ENCODE results near the gene UBE2R2.
"Not testable (repeated sequence)": the region's sequence is repeated elsewhere in the genome, so short reads cannot be mapped to it uniquely, and the experiment has no call there.

The UBE2R2 gene

DNA sequence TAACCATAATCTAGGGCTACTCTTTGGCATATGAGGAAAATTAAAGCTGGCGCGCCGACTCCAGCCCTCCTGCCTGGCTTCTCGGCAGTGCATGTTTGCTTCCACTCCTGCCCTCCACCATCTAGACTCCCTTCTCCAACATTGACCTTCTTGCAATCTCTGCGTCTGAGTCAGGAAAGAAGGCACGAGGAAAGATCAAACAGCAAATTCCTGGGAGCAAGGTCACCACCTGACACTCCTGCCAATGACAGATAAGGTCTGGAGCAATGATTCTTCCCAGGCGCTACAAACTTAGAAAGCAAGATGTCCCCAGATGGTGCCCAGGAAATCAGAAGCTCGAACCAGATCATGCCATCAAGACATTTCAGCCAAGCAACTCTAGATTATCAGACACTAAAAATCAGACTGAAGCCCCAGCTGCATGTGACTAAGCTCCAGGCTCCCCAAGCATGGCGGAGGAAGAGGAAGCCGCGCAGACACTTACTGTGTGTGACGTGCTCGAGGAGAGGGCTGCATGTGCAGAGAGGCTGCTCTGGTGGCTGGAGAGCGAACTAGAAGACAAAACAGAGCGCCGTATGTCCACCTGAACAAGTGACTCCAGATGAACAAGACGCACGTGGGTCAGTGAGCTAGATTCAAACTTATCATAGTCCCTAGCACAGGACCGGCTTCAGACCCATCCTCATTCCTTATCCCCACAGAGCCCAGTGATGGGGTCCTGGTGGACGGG lies 115.3 kb downstream of the UBE2R2 start:
- DNase-seq = no peak

DNA sequence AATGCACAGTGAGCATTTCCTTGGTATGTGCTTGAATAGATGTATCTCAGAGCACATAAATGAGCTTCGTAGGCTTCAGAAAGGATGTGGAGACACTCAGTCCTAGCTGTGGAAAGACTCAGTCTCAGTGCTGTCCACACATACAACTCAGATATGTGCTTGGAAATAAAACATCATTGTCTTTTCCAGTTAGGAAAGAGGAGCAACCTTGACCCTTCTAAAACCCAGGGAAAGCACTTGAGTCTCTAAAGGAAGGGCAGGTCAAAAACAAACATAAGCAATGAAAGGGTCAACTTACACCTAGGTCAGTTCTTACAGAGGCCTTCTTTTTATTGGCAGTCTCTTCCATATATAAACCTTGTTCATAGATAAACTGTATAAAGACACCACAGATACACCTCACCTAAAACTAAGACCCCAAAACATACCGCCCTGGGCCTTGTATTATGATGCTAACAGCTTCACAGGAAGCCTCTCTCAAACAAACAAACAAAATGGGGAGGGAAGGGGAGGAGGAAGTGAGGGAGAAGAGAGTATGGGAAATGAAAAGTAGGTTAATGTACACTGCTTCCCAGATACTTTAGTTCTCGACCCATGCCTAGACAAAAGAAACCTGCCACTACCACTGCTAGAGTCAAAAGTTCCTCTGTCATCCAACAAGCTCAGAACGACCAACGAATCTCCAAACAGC lies 117.4 kb downstream of the UBE2R2 start:
- no peak for DNase-seq

DNA sequence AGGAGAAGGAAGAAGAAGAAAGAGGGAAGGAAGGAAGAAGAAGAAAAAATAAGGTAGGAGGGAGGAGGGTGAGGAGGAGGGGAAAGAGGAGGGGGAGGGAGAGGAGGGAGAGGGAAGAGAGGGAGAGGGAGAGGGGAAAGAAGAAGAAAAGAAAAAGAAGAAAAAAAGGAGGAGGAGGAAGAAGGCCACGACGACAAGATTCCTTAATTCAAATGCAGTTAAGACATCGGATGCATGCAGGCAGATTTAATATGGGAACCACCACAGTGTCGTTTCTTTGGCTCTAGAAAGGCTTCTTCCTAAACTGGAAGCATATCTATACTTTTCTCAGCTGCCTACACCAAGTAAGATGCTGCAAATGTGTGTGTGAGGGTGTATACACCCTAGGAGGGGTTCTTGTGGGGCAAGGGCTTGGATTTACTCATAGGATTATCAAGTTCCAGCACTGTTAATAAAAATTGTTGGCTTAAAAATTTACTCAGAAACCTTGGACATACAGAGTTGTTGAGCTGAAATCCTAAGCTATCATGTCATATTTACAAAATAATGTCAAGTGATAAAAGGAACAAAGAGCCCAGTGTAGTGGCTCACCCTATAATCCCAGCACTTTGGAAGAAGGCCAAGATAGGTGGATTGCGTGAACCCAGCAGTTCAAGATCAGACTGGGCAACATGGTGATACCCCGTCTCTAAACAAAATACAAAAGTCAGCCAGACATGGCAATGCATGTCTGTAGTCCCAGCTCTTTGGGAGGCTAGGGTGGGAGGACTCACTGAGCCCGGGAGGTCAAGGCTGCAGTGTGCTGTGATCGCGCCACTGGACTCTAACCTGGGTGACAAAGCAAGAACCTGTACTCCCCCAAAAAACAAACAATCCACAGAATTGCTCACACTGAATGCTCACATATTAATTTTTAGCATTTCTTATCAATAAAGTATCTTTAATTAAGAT lies 123.2 kb downstream of the UBE2R2 start:
- DNase-seq = no peak

DNA sequence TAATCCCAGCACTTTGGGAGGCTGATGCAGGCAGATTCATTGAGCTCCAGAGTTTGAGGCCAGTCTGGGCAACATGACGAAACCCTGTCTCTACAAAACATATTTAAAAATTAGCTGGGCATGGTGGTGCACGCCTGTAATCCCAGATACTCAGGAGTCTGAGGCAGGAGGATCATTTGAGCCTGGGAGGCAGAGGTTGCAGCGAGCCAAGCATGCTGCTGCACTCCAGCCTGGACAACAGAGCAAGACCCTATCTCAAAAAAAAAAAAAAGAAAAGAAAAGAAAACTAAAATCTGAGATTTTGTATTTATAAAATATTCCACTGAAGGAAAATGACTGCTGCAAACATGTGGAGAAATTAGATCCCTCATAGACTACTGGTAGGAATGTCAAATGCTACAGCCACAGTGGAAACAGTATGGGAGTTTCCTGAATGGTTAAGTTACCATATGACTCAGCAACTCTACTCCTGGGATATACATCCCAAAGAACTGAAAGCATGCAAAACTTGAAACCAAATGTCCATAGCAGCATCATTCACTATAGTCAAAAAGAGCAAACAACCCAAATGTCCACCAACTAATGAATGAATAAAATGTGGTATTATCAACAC lies 125.6 kb downstream of the UBE2R2 start:
- DNase-seq = peak; percentile 47

DNA sequence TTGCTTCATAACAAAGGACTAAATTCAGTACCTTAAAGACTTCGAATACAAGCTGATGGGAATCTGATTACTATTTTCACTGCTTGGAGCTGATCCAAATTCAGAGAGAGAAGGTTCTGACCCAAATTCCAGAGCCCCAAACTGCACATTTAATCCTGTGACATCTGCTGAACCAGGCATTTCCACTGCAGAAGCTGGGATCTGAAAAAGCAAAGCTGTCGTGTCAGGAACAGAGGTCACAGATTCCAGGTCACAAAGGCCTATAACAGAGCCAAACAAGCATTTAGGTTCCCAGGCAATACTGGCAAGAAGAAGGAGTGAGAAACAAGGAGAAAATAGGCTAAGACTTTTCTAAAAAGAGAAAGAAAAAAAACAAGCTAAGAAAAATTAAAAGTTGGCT lies 126.4 kb downstream of the UBE2R2 start:
- no peak for DNase-seq

DNA sequence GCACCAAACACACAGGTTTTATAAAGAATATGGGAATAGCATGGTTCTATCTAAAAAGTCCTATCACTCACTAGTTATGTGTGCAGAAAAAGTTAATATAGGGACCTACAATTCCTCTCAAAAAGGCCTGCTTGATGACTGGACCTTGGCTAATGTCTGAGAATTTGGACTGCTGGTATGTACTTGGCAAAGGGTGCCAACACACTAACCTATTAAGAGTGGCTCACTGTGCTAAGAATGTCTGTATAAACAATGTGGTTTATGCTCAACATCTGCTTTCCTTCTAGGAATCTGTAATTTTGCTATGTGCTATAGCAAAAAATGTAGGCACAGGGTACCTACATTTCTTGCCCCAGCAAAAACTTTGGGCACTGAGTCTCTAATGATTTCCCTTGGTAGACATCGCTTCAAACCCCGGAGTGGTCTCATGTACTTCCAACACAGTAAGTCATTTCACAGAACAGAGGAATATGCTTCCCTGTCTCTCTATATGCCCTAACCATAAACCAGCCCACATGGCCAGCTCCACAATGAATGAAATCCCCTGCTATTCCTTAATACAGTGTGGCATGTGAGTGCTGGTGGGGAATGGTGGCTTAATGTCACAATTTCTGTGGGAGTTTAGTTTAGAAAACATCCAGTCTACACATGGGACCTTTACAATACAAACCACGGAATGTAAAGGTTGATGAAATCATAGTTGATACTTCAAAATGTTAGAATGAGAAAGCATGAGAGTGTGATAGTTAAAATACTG lies 130.0 kb downstream of the UBE2R2 start:
- peak; percentile 72 for DNase-seq

DNA sequence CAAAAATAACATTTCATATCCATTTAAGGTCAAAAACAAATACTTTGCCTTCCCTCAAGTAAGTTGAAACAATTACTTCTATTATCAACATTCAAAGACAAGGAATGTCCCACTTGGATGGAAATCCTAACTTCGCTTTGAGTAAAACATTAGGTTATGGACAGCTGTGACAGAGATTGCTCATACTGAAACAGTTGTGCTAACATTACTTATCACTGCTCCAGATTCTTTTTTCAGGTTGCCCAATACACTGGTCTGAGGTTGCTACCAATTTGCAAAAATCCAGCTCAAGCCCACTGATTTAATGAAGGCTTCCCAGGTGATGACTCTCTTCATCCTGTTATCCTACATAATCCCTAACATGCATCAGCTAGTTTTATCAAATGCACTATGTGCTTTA lies 133.4 kb downstream of the UBE2R2 start:
- no peak for DNase-seq

DNA sequence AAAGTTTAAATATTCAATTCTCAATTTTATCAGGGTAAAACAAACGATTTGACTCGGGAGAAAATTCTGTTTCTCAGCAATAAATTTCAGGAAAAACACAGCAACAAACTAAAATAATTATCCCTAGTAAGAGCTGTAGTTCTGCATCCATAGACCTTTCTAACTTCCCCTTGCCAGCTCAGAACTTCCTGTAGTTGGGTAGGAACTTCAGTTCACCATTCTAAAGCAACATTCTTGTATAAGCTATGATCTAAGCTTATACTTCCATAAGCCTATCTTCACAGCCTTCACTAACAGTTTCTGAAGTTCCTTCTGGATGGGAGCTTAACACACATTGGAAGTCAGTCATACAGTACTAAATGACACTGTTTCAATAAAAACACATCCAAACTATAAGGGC lies 135.1 kb downstream of the UBE2R2 start:
- DNase-seq = no peak

DNA sequence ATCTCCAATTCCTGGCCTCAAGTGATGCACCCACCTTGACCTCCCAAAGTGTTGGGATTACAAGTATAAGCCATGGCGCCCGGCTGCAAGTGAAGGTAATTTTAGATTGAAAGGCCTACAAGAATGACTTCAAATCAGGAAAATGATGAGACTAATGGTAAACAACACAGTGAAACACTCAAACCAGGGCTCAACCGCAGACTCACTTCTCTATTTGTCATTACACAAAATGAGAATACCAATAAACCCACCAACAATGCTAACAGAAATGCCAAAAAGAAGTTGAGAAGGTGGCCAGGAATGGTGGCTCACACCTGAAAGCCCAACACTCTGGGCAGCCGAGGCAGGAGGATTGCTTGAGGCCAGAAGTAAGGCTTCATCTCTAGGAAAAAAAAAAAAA lies 139.6 kb downstream of the UBE2R2 start:
- DNase-seq = no peak

DNA sequence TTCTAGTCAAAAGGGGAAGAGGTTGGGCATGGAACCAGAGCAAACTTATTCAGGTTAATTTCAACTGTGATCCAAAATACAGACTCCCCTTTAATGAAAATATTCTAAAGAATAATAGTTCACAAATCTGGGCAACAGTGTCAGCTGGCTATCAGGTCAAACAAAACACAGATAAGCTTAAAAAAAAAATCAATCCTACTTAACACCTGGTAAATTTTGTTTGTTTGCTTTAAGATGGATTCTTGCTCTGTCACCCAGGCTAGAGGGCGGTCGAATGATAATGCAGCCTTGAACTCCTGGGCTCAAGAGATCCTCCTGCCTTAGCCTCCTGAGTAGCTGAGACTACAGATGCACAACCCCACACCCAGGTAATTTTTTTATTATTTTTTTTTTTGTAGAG lies 142.8 kb downstream of the UBE2R2 start:
- DNase-seq = no peak

DNA sequence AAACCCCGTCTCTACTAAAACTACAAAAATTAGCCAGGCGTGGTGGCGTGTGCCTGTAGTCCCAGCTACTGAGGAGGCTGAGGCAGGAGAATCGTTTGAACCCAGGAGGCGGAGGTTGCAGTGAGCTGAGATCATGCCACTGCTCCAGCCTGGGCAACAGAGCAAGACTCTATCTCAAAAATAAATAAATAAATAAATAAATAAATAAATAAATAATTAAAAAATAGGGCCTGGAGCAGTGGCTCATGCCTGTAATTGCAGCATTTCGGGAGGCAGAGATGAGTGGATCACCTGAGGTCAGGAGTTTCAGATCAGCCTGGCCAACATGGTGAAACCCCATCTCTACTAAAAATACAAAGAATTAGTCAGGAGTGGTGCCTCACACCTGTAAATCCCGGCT lies 145.5 kb downstream of the UBE2R2 start:
- not testable (repeated sequence) for DNase-seq

DNA sequence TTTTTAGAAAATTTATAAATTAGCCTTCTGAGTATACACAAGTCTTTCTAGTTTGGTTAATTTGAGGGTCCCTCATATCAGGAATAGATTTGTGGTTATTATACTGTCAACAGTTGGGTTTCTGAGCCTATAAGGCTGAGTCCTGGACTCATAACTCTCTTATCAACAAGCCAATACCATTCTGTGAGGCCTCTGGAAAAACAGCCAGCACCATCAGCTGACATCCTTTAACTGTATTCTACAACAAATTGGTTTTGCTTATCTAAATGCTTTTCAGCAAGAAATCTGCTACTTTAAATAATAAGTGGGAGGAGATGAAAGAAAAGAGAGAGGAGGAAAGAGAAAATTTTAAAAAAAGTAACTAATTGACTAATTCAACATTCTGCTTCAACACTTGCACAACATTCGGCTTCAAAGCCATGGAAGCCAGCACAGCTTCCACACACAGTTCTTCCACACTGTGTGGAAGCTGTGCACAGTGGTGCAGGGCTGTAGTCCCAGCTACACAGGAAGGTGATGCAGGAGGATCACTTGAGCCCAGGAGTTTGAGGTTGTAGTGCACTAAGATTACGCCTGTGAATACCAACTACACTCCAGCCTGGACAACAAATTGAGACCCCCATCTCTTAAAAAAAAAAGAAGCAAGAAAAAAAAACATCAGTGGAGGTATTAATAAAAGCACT lies 147.3 kb downstream of the UBE2R2 start:
- DNase-seq = no peak

All from NCI-H226 (cell line).